Muscle of leg (tissue), 11 donors: ENCODE measurements around the gene PLEKHA8. TPM values are rescaled to one million over a fixed set of nuclear protein-coding genes. Genes with fewer than 3 reads are reported as not detected.
A peak's percentile ranks its signal among the peaks of the same experiment; 100 is the strongest.

ENCODE experiments used
- DNase-seq: peaks from one replicate; pipeline ENCODE4 v3.0.0; 2013
- H3K27ac ChIP-seq: one replicate; pipeline ENCODE4 v1.5.1; 2013; ENCODE audit warnings: mild to moderate bottlenecking, low read length, control low read depth
- H3K27me3 ChIP-seq: one replicate; pipeline ENCODE4 v1.6.1; 2013; ENCODE audit warnings: low read length; ENCODE audit not compliant: control insufficient read depth, insufficient read depth
- H3K36me3 ChIP-seq: one replicate; pipeline ENCODE4 v1.6.1; 2013; ENCODE audit warnings: low read length; ENCODE audit not compliant: control insufficient read depth, insufficient read depth
- H3K4me1 ChIP-seq: one replicate; pipeline ENCODE4 v1.6.1; 2013; ENCODE audit warnings: low read length; ENCODE audit not compliant: control insufficient read depth, insufficient read depth
- H3K4me3 ChIP-seq: one replicate; pipeline ENCODE4 v1.5.1; 2013; ENCODE audit warnings: low read length, control low read depth
- H3K9me3 ChIP-seq: replicated peaks from 2 replicates; pipeline ENCODE4 v1.6.1; 2013; ENCODE audit warnings: low read depth, low read length; ENCODE audit not compliant: control insufficient read depth
- WGBS: methylation state at CpG from one replicate; pipeline ENCODE4 v1.1.5; 2013; ENCODE audit warnings: missing lambda C conversion rate; ENCODE audit not compliant: insufficient coverage; 5-methylcytosine and 5-hydroxymethylcytosine counted together
- polyA plus RNA-seq, 8 donors: library from polyadenylated mRNA; unstranded; fragments of 120-200 nt; gene quantifications; one replicate each; pipeline versions ENCODE4 v1.2.1 to v1.2.3, GENCODE V29; 2013; ENCODE audit warnings: inconsistent platforms in 1 of 8, low replicate concordance in 1 of 8; ENCODE audit not compliant: insufficient read length in 8 of 8, insufficient read depth in 1 of 8
- total RNA-seq: library from RNA; stranded (reverse); fragments of 120-200 nt; gene quantifications from one replicate; pipeline ENCODE4 v1.2.4, GENCODE V29; 2013

PLEKHA8 gene
- total and polyA plus RNA-seq, 9 donors: 7.7 to 13.3 (median 11.2) TPM

- H3K4me3 ChIP-seq: no peak overlapping the region
- H3K27ac ChIP-seq: no peak overlapping the region
- DNase-seq: no peak
- H3K9me3 ChIP-seq: no peaks in the 10 kb centered on the region
- 69% methylated on average over 10 of the region's 13 CpGs for WGBS
- H3K27me3 ChIP-seq: no peaks in the 10 kb centered on the region
- peaks cover 12% of the 10 kb centered on the region for H3K4me1 ChIP-seq
- H3K36me3 ChIP-seq: peaks cover 38% of the 10 kb centered on the region
Measured at GRCh38 chr7:30148951-30149459, 120.8 kb downstream of the PLEKHA8 start.

GRCh38 chr7:30149640-30150272, 121.5 kb downstream of the PLEKHA8 start:
- Histone ChIP-seq H3K27me3 (no peaks in the 10 kb centered on the region), H3K4me1 (peaks cover 10% of the 10 kb centered on the region), H3K4me3 (no peak overlapping the region), H3K36me3 (peaks cover 40% of the 10 kb centered on the region), H3K27ac (no peak overlapping the region), H3K9me3 (no peaks in the 10 kb centered on the region)
- WGBS: 87% methylated on average over 4 of the region's 7 CpGs
- DNase-seq: no peak

GRCh38 chr7:30150711-30151110, 122.5 kb downstream of the PLEKHA8 start:
- peaks cover 40% of the 10 kb centered on the region for H3K36me3 ChIP-seq
- WGBS: 82% methylated on average over 5 of the region's 7 CpGs
- H3K9me3 ChIP-seq: no peaks in the 10 kb centered on the region
- no peak for DNase-seq
- peaks cover 7% of the 10 kb centered on the region for H3K4me1 ChIP-seq
- H3K4me3 ChIP-seq: no peak overlapping the region
- no peaks in the 10 kb centered on the region for H3K27me3 ChIP-seq
- no peak overlapping the region for H3K27ac ChIP-seq

GRCh38 chr7:30154111-30154587, 125.9 kb downstream of the PLEKHA8 start:
- Histone ChIP-seq H3K4me1 (peaks cover 2% of the 10 kb centered on the region), H3K4me3 (no peak overlapping the region), H3K9me3 (no peaks in the 10 kb centered on the region), H3K27ac (no peak overlapping the region), H3K27me3 (no peaks in the 10 kb centered on the region), H3K36me3 (peaks cover 30% of the 10 kb centered on the region)
- no peak for DNase-seq
- 95% methylated on average over 4 of the region's 9 CpGs for WGBS

GRCh38 chr7:30155481-30155880, 127.3 kb downstream of the PLEKHA8 start:
- WGBS: 53% methylated on average over 4 of the region's 8 CpGs
- Histone ChIP-seq H3K27ac (no peak overlapping the region), H3K36me3 (peaks cover 23% of the 10 kb centered on the region), H3K4me1 (peaks cover 7% of the 10 kb centered on the region), H3K27me3 (no peaks in the 10 kb centered on the region), H3K9me3 (no peaks in the 10 kb centered on the region), H3K4me3 (no peak overlapping the region)
- no peak for DNase-seq

- peak; percentile 56 for DNase-seq
- peaks cover 15% of the 10 kb centered on the region for H3K36me3 ChIP-seq
- H3K27me3 ChIP-seq: no peaks in the 10 kb centered on the region
- H3K4me1 ChIP-seq: peaks cover 7% of the 10 kb centered on the region
- H3K9me3 ChIP-seq: no peaks in the 10 kb centered on the region
- WGBS: 37% methylated on average over 6 of the region's 9 CpGs
- H3K27ac ChIP-seq: no peak overlapping the region
- no peak overlapping the region for H3K4me3 ChIP-seq
Measured at GRCh38 chr7:30157204-30157603, 129.0 kb downstream of the PLEKHA8 start.

GRCh38 chr7:30159163-30159562, 131.0 kb downstream of the PLEKHA8 start:
- H3K4me3 ChIP-seq: no peak overlapping the region
- H3K27me3 ChIP-seq: no peaks in the 10 kb centered on the region
- H3K27ac ChIP-seq: no peak overlapping the region
- H3K9me3 ChIP-seq: no peaks in the 10 kb centered on the region
- peaks cover 13% of the 10 kb centered on the region for H3K4me1 ChIP-seq
- H3K36me3 ChIP-seq: peaks cover 7% of the 10 kb centered on the region
- no CpG with 5 or more reads among the region's 4 CpGs for WGBS
- DNase-seq: no peak

- H3K4me1 ChIP-seq: peaks cover 13% of the 10 kb centered on the region
- H3K27me3 ChIP-seq: no peaks in the 10 kb centered on the region
- no peak overlapping the region for H3K27ac ChIP-seq
- peak; percentile 56 for DNase-seq
- H3K4me3 ChIP-seq: no peak overlapping the region
- peaks cover 7% of the 10 kb centered on the region for H3K36me3 ChIP-seq
- H3K9me3 ChIP-seq: no peaks in the 10 kb centered on the region
- no CpG with 5 or more reads among the region's 6 CpGs for WGBS
Measured at GRCh38 chr7:30159698-30160143, 131.5 kb downstream of the PLEKHA8 start.

GRCh38 chr7:30160329-30160728, 132.1 kb downstream of the PLEKHA8 start:
- DNase-seq: no peak
- Histone ChIP-seq H3K4me1 (peaks cover 16% of the 10 kb centered on the region), H3K9me3 (no peaks in the 10 kb centered on the region), H3K27ac (no peak overlapping the region), H3K4me3 (no peak overlapping the region), H3K27me3 (no peaks in the 10 kb centered on the region), H3K36me3 (peaks cover 7% of the 10 kb centered on the region)
- 69% methylated on average over 2 of the region's 2 CpGs for WGBS

GRCh38 chr7:30162133-30162532, 133.9 kb downstream of the PLEKHA8 start:
- 67% methylated on average over 1 of the region's 3 CpGs for WGBS
- H3K4me1 ChIP-seq: peaks cover 17% of the 10 kb centered on the region

More at GRCh38 chr7:30162133-30162532, 133.9 kb downstream of the PLEKHA8 start:
- no peaks in the 10 kb centered on the region for H3K9me3 ChIP-seq
- H3K36me3 ChIP-seq: peaks cover 7% of the 10 kb centered on the region
- no peak for DNase-seq
- no peaks in the 10 kb centered on the region for H3K27me3 ChIP-seq
- H3K4me3 ChIP-seq: no peak overlapping the region
- no peak overlapping the region for H3K27ac ChIP-seq
